C4-2B (cell line): Measurements from ENCODE around the gene COL6A5.

Experiments
- ZFX ChIP-seq: fragments of 450-650 bp; IDR thresholded peaks from 2 replicates; pipeline ENCODE4 v1.6.1; 2017
- TF ChIP-seq, protein P1 (sequence below): fragments of 450-650 bp; conservative IDR thresholded peaks from 2 replicates; pipeline ENCODE4 v1.5.1; 2017; ENCODE audit warnings: mild to moderate bottlenecking

DNA sequence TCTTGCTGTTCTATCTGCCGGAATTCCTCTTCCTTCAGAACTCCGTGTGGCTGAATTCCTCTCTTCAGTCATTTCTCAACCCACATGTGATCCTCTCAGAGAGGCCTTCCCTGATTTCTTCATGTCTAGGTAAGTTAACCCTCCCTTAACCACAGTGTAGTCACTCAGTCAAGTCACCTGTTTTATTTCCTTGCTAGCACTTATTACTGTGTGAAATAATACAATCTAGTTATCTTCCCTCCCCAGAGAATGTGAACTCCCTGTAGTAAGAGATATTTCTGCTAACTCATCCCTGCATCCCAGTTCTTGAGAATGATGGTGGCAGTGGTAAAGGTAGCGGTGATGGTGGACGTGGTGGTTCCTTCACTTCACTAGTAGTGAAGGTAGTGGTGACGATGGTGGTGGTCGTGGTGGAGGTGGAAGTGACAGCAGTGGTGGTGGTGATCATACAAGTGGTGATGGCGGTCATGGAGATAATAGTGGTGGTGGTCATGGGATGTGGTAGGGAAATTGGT is 33.3 kb downstream of the COL6A5 start:
- TF ChIP-seq, protein P1, sequence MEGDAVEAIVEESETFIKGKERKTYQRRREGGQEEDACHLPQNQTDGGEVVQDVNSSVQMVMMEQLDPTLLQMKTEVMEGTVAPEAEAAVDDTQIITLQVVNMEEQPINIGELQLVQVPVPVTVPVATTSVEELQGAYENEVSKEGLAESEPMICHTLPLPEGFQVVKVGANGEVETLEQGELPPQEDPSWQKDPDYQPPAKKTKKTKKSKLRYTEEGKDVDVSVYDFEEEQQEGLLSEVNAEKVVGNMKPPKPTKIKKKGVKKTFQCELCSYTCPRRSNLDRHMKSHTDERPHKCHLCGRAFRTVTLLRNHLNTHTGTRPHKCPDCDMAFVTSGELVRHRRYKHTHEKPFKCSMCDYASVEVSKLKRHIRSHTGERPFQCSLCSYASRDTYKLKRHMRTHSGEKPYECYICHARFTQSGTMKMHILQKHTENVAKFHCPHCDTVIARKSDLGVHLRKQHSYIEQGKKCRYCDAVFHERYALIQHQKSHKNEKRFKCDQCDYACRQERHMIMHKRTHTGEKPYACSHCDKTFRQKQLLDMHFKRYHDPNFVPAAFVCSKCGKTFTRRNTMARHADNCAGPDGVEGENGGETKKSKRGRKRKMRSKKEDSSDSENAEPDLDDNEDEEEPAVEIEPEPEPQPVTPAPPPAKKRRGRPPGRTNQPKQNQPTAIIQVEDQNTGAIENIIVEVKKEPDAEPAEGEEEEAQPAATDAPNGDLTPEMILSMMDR = no peak
- TF ChIP-seq ZFX = no peak
